Esophagus (tissue), 2 donors: ENCODE data around the gene KMT2A. TPM values are rescaled to one million over a fixed set of nuclear protein-coding genes. Genes with fewer than 3 reads are reported as not detected.
"Not testable (repeated sequence)": the region's sequence is repeated elsewhere in the genome, so short reads cannot be mapped to it uniquely, and the experiment has no call there.

Source experiments
- H3K27ac ChIP-seq, 2 donors: one replicate each; pipeline ENCODE4 v1.5.1; 2013; ENCODE audit warnings: low read depth in 2 of 2, mild to moderate bottlenecking in 2 of 2, inconsistent platforms in 1 of 2, low read length in 1 of 2, moderate library complexity in 1 of 2
- H3K27me3 ChIP-seq, 2 donors: one replicate each; pipeline ENCODE4 v1.6.1; 2013; ENCODE audit warnings: low read length in 2 of 2, control low read depth in 1 of 2, mild to moderate bottlenecking in 1 of 2; ENCODE audit not compliant: insufficient read depth in 2 of 2, control insufficient read depth in 1 of 2
- H3K36me3 ChIP-seq, 2 donors: one replicate each; pipeline ENCODE4 v1.6.1; 2013; ENCODE audit warnings: low read length in 1 of 2; ENCODE audit not compliant: control insufficient read depth in 2 of 2, insufficient read depth in 2 of 2
- H3K4me1 ChIP-seq, 2 donors: one replicate each; pipeline ENCODE4 v1.6.1; 2013; ENCODE audit warnings: low read length in 1 of 2; ENCODE audit not compliant: control insufficient read depth in 2 of 2, insufficient read depth in 2 of 2
- H3K4me3 ChIP-seq, 2 donors: one replicate each; pipeline ENCODE4 v1.5.1; 2013; ENCODE audit warnings: low read length in 2 of 2, mild to moderate bottlenecking in 2 of 2, low read depth in 1 of 2, moderate library complexity in 1 of 2
- H3K9me3 ChIP-seq, 2 donors: one replicate each; pipeline ENCODE4 v1.6.1; 2013; ENCODE audit warnings: mild to moderate bottlenecking in 2 of 2, low read depth in 1 of 2, low read length in 1 of 2, moderate library complexity in 1 of 2; ENCODE audit not compliant: control insufficient read depth in 2 of 2, insufficient read depth in 1 of 2
- WGBS, 2 donors: extraction: QIAGEN DNeasy Blood & Tissue Kit; methylation state at CpG; one replicate each; pipeline ENCODE4 v1.1.7; 2013; 5-methylcytosine and 5-hydroxymethylcytosine counted together
- polyA plus RNA-seq, 2 donors: library from polyadenylated mRNA; stranded (reverse); fragments of 200-250 nt; gene quantifications; one replicate each; pipeline ENCODE4 v1.2.3, GENCODE V29; 2013
- donor health status: healthy with polysubstance abuse.
- donor health status: Bipolar disorder and iron deficiency.

KMT2A gene
- polyA plus RNA-seq = 1 to 10 TPM; 6.4 to 8.5 TPM

DNA sequence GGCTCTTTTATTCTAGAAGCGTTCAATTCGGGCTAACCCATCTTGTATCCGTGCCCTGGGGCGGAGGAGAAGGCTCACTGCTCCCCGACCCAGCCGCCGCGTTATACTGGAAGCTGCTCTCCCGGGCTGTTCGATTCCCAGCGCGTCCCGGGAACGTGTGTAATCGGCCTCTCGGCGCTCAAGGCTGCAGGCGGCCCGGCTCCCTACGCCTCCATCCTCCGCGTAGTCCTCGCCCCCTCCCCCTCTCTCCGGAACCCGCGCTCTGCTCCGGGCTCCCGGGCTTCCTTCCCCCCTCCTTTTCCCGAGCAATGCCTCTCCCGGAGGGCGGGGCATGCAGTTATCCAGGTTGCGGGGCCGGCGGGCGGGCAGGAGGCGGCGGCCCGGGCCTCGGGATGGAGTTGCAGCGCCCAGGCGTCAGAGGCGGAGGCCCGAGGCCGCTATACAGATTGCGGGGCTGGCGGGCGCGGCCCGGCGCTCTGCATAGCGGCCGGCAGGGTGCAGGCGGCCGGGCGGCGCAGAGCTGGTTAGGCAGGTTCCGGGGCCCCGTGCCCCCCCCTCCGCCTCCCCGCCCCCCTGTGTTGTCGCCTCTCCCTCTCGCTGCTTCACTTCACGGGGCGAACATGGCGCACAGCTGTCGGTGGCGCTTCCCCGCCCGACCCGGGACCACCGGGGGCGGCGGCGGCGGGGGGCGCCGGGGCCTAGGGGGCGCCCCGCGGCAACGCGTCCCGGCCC, at the start of gene KMT2A:
Gene KMT2A, plus strand, starts transcription at position 600 of the 732 bp plus-strand sequence. Its CDS starts 21 bp downstream, at position 621.
- Histone ChIP-seq H3K27ac (peak within 1 kb of the TSS; percentile 84 to 88), H3K36me3 (no peaks in the 10 kb centered on the region), H3K4me1 (peaks cover 5 to 6% of the 10 kb centered on the region in 2 donors), H3K4me3 (peak within 1 kb of the TSS; percentile 89 to 94), H3K27me3 (no peaks in the 10 kb centered on the region), H3K9me3 (no peaks in the 10 kb centered on the region)
- WGBS, 2 donors = 0% methylated on average over 59 to 83 of the region's 83 CpGs

DNA sequence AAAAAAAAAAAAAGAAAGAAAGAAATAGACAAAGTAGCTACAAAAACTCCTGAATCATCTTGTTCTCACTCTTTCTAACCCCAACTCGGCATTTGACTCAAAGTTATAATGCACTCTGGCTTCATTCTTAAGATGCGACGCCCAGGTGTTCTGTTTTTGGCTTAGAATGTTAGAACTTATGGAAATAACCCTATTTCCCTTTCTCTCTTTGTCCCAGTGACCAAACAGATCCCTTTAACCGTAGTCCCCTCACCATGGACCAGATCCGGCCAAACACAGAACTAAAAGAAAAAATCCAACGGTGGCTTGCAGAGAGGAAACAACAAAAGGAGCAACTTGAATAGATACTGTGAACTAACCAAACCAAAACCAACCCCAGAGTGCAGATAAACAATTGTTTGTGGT, 40.2 kb upstream of the KMT2A start:
- H3K4me1 ChIP-seq = no peaks in the 10 kb centered on the region
- H3K27me3 ChIP-seq = no peaks in the 10 kb centered on the region
- WGBS, 2 donors = 82% methylated on average over 6 of the region's 6 CpGs
- peaks cover 17 to 20% of the 10 kb centered on the region in 2 donors for H3K36me3 ChIP-seq
- no peaks in the 10 kb centered on the region for H3K9me3 ChIP-seq
- H3K4me3 ChIP-seq = no peak overlapping the region
- H3K27ac ChIP-seq = no peak overlapping the region

DNA sequence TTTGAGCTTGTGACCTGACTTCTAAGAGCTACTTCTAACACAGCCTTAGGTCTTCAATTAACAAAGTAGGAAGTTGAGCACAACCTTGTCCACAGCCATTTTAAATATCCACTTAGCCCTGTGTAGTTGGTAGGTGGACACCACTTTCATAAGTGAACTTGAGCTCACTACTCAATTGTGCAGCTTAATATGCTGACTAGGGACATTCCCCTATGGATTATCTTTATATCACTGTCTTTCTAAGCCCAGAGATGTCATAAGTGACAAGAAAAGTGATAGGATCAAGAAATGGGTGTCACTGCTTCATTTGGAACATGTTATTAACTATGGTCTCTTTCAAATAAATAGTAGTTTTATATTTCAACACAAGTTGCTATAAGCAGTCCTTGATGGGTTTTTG, 38.8 kb upstream of the KMT2A start:
- H3K27ac ChIP-seq = no peak overlapping the region
- no peaks in the 10 kb centered on the region for H3K27me3 ChIP-seq
- H3K4me3 ChIP-seq = no peak overlapping the region
- no peaks in the 10 kb centered on the region for H3K9me3 ChIP-seq
- no peaks in the 10 kb centered on the region for H3K4me1 ChIP-seq
- peaks cover 15 to 18% of the 10 kb centered on the region in 2 donors for H3K36me3 ChIP-seq

DNA sequence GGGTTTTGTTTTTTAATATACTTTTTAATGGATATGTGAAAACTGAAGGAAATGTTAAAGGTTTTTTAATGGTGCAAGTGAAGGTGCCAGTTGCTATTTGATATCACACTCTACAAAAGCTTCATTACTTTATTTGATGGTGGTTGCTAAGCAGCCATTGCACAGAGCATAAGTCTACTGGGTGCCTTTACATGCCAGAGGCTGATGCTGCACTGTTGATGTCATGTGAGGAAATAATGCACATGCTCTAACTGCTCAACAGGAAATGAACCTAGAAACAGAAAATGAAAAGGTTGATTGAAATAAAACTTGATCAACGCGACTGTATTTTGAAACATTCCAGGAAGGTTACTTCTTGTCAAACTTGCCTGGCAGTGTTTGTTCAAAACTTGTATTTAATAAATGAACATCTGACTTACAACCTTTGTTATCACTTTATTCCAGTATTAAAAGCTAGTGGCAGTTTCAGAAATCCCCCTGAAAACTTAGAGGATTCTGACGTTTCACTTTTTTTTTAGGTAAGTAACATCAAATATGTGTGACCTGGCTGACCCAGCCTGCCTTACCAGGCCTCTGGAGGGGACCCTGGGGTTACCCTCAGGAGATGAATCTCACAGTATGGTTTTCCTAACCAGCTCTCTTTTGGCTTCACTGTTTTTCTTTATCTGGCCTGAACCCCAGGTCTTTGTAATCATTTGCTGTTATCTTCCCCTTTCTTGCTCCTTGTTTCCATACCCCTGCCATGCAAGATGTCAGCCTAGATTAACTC, 37.3 kb upstream of the KMT2A start:
- Histone ChIP-seq H3K4me1 (peaks cover 0 to 3% of the 10 kb centered on the region in 2 donors), H3K27ac (peak overlapping the region; percentile 27 to 49), H3K4me3 (no peak overlapping the region), H3K27me3 (no peaks in the 10 kb centered on the region), H3K9me3 (no peaks in the 10 kb centered on the region), H3K36me3 (peaks cover 4 to 9% of the 10 kb centered on the region in 2 donors)
- WGBS, 2 donors = 36 to 50% methylated on average over 3 of the region's 3 CpGs

DNA sequence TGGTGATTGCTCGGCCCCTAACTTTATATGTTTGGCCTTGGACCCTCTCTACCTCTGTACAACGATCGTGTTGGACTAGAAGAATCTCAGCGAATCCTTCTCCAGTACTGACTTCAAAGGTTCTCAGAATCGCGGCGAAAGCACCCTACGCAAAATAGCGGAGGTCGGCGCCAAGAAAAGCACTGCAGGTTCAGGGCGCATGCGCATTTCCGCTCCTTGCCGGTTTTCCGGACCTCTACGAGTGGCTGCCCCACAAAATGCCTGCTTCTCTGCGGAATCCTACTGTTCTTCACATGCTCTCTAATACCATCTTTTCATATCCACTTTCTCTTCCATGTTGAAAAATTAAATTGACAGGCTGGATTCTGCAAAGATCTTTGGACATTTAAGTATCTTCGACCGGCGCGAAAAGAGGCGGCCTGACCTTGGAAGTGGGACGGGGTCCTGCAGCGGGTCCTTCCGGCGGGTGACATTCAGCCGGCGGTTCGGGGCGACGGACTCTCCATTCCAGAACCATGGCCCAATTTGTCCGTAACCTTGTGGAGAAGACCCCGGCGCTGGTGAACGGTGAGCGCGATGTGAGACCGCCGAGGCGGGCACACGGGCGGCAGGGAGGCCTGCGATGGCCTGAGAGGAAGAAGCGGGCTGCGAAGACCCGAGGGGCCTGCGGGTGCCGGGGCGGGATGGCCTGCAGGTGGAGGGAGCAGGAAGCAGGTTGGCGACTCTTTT, 35.0 kb upstream of the KMT2A start, which contains the start of gene ATP5MG:
Gene ATP5MG, plus strand, starts transcription at position 456 of the 729 bp plus-strand sequence. Its CDS starts 60 bp downstream, at position 516.
- Histone ChIP-seq H3K36me3 (peaks cover 0 to 3% of the 10 kb centered on the region in 2 donors), H3K9me3 (no peaks in the 10 kb centered on the region), H3K4me3 (peak within 1 kb of the TSS; percentile 97 to 98), H3K27ac (peak within 1 kb of the TSS; percentile 83 to 87), H3K27me3 (no peaks in the 10 kb centered on the region), H3K4me1 (peaks cover 0 to 3% of the 10 kb centered on the region in 2 donors)
- WGBS, 2 donors = 0% methylated on average over 51 of the region's 51 CpGs

DNA sequence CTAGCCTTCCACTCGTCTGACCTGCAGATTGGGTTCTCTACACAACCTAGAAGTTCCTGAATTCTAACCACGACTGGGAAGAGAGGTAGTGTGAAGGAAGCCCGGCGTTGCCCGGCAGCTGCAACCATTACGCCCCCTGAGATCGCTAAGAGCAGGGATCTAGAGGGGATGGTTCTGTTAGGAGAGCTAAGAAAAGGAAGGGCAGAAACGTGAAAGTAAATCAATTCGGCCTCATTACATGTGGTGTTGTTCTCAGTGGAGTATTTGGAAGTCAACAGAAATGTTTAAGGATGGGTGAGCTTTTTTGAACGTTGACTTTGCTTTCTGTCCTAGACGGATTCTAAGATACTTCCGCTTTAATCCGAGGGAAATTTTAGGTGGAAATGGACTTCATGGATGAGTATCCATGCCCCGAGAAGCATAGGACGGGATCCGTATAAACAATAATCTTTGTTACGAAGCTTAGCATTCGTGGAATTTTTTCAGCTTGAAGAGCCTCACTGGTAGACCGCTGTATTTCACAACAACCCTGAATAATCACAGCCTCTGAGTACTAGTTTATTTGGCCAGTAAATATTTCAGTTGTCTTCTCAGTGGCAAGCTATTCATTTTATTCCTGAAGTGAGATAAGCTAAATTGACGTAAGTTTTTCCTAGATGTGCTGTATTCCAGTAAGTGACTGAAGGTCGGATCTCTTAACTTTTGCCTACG, 34.3 kb upstream of the KMT2A start:
- no peaks in the 10 kb centered on the region for H3K27me3 ChIP-seq
- peak overlapping the region; percentile 97 to 98 for H3K4me3 ChIP-seq
- H3K36me3 ChIP-seq = peaks cover 0 to 8% of the 10 kb centered on the region in 2 donors
- 1% methylated on average over 22 of the region's 22 CpGs for WGBS, 2 donors
- peaks cover 0 to 3% of the 10 kb centered on the region in 2 donors for H3K4me1 ChIP-seq
- no peaks in the 10 kb centered on the region for H3K9me3 ChIP-seq
- peak overlapping the region; percentile 83 to 87 for H3K27ac ChIP-seq

DNA sequence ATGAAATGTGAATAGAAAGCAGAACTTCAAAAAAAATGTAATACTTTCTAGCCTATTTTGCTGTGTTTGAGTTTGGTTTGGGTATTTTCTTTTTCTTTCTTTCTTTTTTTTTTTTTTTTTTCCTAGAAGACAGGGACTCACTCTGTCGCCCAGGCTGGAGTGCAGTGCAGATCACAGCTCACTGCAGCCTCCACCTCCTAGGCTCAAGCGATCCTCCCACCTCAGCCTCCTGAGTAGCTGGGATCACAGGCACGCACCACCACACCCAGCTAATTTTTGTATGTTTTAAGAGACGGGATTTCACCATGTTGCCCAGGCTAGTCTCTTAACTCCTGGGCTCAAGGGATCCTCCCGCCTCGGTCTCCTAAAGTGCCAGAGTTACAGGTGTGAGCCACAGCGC, 33.7 kb upstream of the KMT2A start:
- not testable (repeated sequence) for H3K4me1 ChIP-seq, H3K27ac ChIP-seq, H3K9me3 ChIP-seq, H3K36me3 ChIP-seq, H3K27me3 ChIP-seq
- 71 to 72% methylated on average over 7 of the region's 7 CpGs for WGBS, 2 donors
- H3K4me3 ChIP-seq = peak overlapping the region in 1 of 2 donors; percentile 98

DNA sequence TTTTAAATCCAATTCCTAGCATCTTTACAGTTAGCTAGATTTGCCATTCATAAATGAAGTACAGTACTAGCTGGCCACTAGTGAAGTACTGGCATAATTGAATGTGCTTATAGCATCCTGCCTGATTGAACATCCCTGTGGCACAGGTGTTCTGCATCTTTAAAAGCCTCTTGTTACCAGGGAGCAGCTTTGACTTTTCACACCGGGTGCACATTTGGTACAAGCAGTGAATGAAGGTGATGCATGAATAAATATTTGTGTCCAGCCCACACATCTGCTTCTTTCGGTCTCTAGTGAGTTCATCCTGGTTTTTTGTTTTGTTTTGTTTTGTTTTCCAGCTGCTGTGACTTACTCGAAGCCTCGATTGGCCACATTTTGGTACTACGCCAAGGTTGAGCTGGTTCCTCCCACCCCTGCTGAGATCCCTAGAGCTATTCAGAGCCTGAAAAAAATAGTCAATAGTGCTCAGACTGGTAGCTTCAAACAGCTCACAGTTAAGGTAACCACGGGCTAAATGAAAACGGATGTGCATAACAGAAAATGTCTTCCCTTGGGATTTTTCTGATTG, 29.6 kb upstream of the KMT2A start:
- WGBS, 2 donors = 62 to 64% methylated on average over 7 of the region's 7 CpGs
- H3K4me1 ChIP-seq = peaks cover 0 to 3% of the 10 kb centered on the region in 2 donors
- H3K36me3 ChIP-seq = peaks cover 0 to 8% of the 10 kb centered on the region in 2 donors
- no peaks in the 10 kb centered on the region for H3K9me3 ChIP-seq
- H3K4me3 ChIP-seq = no peak overlapping the region
- no peaks in the 10 kb centered on the region for H3K27me3 ChIP-seq
- H3K27ac ChIP-seq = no peak overlapping the region
